SK-N-SH (cell line): ENCODE measurements around the gene FBXW5. TPM values are rescaled to one million over a fixed set of nuclear protein-coding genes. Genes with fewer than 3 reads are reported as not detected.

Experiments
- CTCF ChIA-PET: fragments of 300-600, 350-600 bp; formaldehyde crosslinking; extraction: SDS; loops from one replicate; lab custom pipeline; 2021; lab: Yijun Ruan, JAX
- POLR2A ChIA-PET: fragments of 350-600 bp; sonication (Branson Sonifier 250); formaldehyde crosslinking; extraction: SDS; loops from one replicate; lab custom pipeline; 2020; ENCODE audit warnings: antibody characterized with exemption, inconsistent platforms; lab: Yijun Ruan, JAX
- DNase-seq: peaks from one replicate; pipeline ENCODE4 v3.0.0; 2012
- H2AFZ ChIP-seq: fragments of 200-600 bp; sonication (generic); 2 replicates; pipeline ENCODE4 v1.8.1; 2016; ENCODE audit warnings: antibody characterized with exemption, mild to moderate bottlenecking, low read depth
- H3F3A ChIP-seq: fragments of 200-600 bp; sonication (generic); replicated peaks from 2 replicates; pipeline ENCODE3; 2016; ENCODE audit warnings: antibody characterized with exemption, mild to moderate bottlenecking; ENCODE audit not compliant: insufficient read depth
- H3K27ac ChIP-seq, 2 experiments: fragments of 200-500 bp in 1 of 2; fragments of 200-600 bp in 1 of 2; sonication (Bioruptor generic) in 1 of 2; sonication (generic), shearing (Covaris generic) in 1 of 2; 2 replicates each; pipeline versions ENCODE4 v1.5.1 to v1.6.1; 2014 to 2016; ENCODE audit warnings: low read depth in 2 of 2, inconsistent platforms in 1 of 2, low read length in 1 of 2, mild to moderate bottlenecking in 1 of 2, mixed read lengths in 1 of 2
- H3K27me3 ChIP-seq: fragments of 200-600 bp; sonication (generic), shearing (Covaris generic); 2 replicates; pipeline ENCODE4 v1.6.1; 2016; ENCODE audit warnings: mixed run types; ENCODE audit not compliant: insufficient read depth
- H3K36me3 ChIP-seq, 2 experiments: fragments of 200-500 bp in 1 of 2; fragments of 200-600 bp in 1 of 2; sonication (Bioruptor generic) in 1 of 2; sonication (generic) in 1 of 2; replicated peaks in 1 of 2; 2 replicates each; pipeline versions ENCODE3 to v1.5.1; 2014 to 2016; ENCODE audit warnings: low read length in 1 of 2, mild to moderate bottlenecking in 1 of 2; ENCODE audit not compliant: insufficient read depth in 2 of 2, control insufficient read depth in 1 of 2
- H3K4me1 ChIP-seq, 2 experiments: fragments of 200-500 bp in 1 of 2; fragments of 200-600 bp in 1 of 2; sonication (Bioruptor generic) in 1 of 2; sonication (generic), shearing (Covaris generic) in 1 of 2; 2 replicates each; pipeline versions ENCODE4 v1.5.1 to v1.6.1; 2014 to 2016; ENCODE audit warnings: low read depth in 1 of 2, low read length in 1 of 2, mixed run types in 1 of 2; ENCODE audit not compliant: insufficient read depth in 2 of 2, control insufficient read depth in 1 of 2
- H3K4me2 ChIP-seq: fragments of 200-600 bp; sonication (generic), shearing (Covaris generic); 2 replicates; pipeline ENCODE4 v1.6.1; 2017; ENCODE audit warnings: mixed run types
- H3K4me3 ChIP-seq, 2 experiments: fragments of 200-500 bp in 1 of 2; fragments of 200-600 bp in 1 of 2; sonication (Bioruptor generic) in 1 of 2; sonication (generic), shearing (Covaris generic) in 1 of 2; 2 replicates each; pipeline versions ENCODE4 v1.5.1 to v1.8.1; 2014 to 2016; ENCODE audit warnings: low read depth in 2 of 2, inconsistent platforms in 1 of 2, low read length in 1 of 2, mild to moderate bottlenecking in 1 of 2, mixed read lengths in 1 of 2, moderate library complexity in 1 of 2
- H3K79me2 ChIP-seq: fragments of 200-600 bp; sonication (generic); 2 replicates; pipeline ENCODE4 v1.8.1; 2017; ENCODE audit warnings: mild to moderate bottlenecking; ENCODE audit not compliant: insufficient read depth
- H3K9ac ChIP-seq: fragments of 200-600 bp; sonication (generic); 2 replicates; pipeline ENCODE4 v1.6.1; 2017; ENCODE audit warnings: mixed run types
- H3K9me2 ChIP-seq: fragments of 200-600 bp; sonication (generic); 2 replicates; pipeline ENCODE4 v1.6.1; 2017; ENCODE audit warnings: mixed run types
- H3K9me3 ChIP-seq: fragments of 200-600 bp; sonication (generic); 2 replicates; pipeline ENCODE4 v1.6.1; 2017; ENCODE audit warnings: mixed run types, mild to moderate bottlenecking, moderate library complexity
- H4K20me1 ChIP-seq: fragments of 200-600 bp; sonication (generic); 2 replicates; pipeline ENCODE4 v1.6.1; 2017; ENCODE audit warnings: mild to moderate bottlenecking, mixed run types; ENCODE audit not compliant: insufficient read depth
- ELF1 ChIP-seq: IDR thresholded peaks from 2 replicates; pipeline ENCODE4 v1.4.0; 2012
- EP300 ChIP-seq, 2 experiments: IDR thresholded peaks; 2 replicates each; pipeline versions ENCODE4 v1.4.0 to v1.6.1; 2012; ENCODE audit warnings: borderline replicate concordance in 1 of 2, low read depth in 1 of 2, low read length in 1 of 2
- EZH2phosphoT487 ChIP-seq: fragments of 200-600 bp; sonication (generic); IDR thresholded peaks from 2 replicates; pipeline ENCODE4 v1.6.1; 2017; ENCODE audit warnings: low read depth, mixed run types, mild to moderate bottlenecking, antibody characterized with exemption, moderate library complexity, borderline replicate concordance
- FOXJ3 ChIP-seq: sonication (generic); formaldehyde crosslinking; IDR thresholded peaks from 2 replicates; pipeline ENCODE4 v1.5.1; 2020; ENCODE audit warnings: mild to moderate bottlenecking, missing genetic modification reagents
- GATA2 ChIP-seq: sonication (generic); formaldehyde crosslinking; IDR thresholded peaks from 2 replicates; pipeline ENCODE4 v1.5.0; 2020; ENCODE audit warnings: mild to moderate bottlenecking, missing genetic modification reagents
- IRF3 ChIP-seq: fragments of 150-350 bp; IDR thresholded peaks from 2 replicates; pipeline ENCODE4 v1.6.1; 2016; ENCODE audit warnings: mild to moderate bottlenecking, low read depth, low read length
- MAX ChIP-seq: IDR thresholded peaks from 2 replicates; pipeline ENCODE4 v1.4.0; 2012; ENCODE audit warnings: low read depth
- MEF2A ChIP-seq: IDR thresholded peaks from 2 replicates; pipeline ENCODE4 v1.4.0; 2012; ENCODE audit warnings: low read depth, borderline replicate concordance
- MXI1 ChIP-seq: IDR thresholded peaks from 2 replicates; pipeline ENCODE4 v1.6.1; 2012; ENCODE audit warnings: mild to moderate bottlenecking, low read depth, low read length, improper control_type of control experiment
- NFIC ChIP-seq: IDR thresholded peaks from 2 replicates; pipeline ENCODE4 v1.4.0; 2012; ENCODE audit warnings: borderline replicate concordance
- NRF1 ChIP-seq: IDR thresholded peaks from 2 replicates; pipeline ENCODE4 v1.6.1; 2012; ENCODE audit warnings: low read depth, mild to moderate bottlenecking, low read length
- RAD21 ChIP-seq: IDR thresholded peaks from 2 replicates; pipeline ENCODE4 v1.6.1; 2012; ENCODE audit warnings: mild to moderate bottlenecking, low read length
- RCOR1 ChIP-seq: fragments of 150-350 bp; IDR thresholded peaks from 2 replicates; pipeline ENCODE4 v1.6.1; 2017; ENCODE audit warnings: antibody characterized with exemption, low read length
- REST ChIP-seq: IDR thresholded peaks from 2 replicates; pipeline ENCODE4 v1.6.1; 2012; ENCODE audit warnings: mild to moderate bottlenecking, low read depth, low read length, moderate library complexity
- RFX5 ChIP-seq: IDR thresholded peaks from 2 replicates; pipeline ENCODE4 v1.6.1; 2012; ENCODE audit warnings: mild to moderate bottlenecking, improper control_type of control experiment, low read length
- SIN3A ChIP-seq: IDR thresholded peaks from 2 replicates; pipeline ENCODE4 v1.6.1; 2012; ENCODE audit warnings: low read depth, mild to moderate bottlenecking, low read length, moderate library complexity, borderline replicate concordance
- SMC3 ChIP-seq: IDR thresholded peaks from 2 replicates; pipeline ENCODE4 v1.6.1; 2012; ENCODE audit warnings: low read depth, low read length, improper control_type of control experiment
- TEAD4 ChIP-seq: IDR thresholded peaks from 2 replicates; pipeline ENCODE4 v1.4.0; 2012; ENCODE audit warnings: mild to moderate bottlenecking, borderline replicate concordance; ENCODE audit not compliant: insufficient read depth
- USF1 ChIP-seq: IDR thresholded peaks from 2 replicates; pipeline ENCODE4 v1.4.0; 2012; ENCODE audit warnings: low read depth, borderline replicate concordance
- USF2 ChIP-seq: fragments of 150-350 bp; IDR thresholded peaks from 2 replicates; pipeline ENCODE4 v1.6.1; 2017; ENCODE audit warnings: antibody characterized with exemption, low read length, low read depth, borderline replicate concordance
- WGBS: methylation state at CpG from one replicate; pipeline ENCODE4 v1.1.6; 2017; ENCODE audit warnings: low lambda C conversion rate; 5-methylcytosine and 5-hydroxymethylcytosine counted together
- polyA plus RNA-seq, 3 experiments: library from polyadenylated mRNA; depleted of rRNA; stranded (reverse); fragments of >200 nt; gene quantifications; 2 replicates each; pipeline ENCODE4 v1.2.3, GENCODE V29; 2012

Gene FBXW5
- polyA plus RNA-seq, 1 of the 3 experiments (the other 2 are of a cell fraction), result 78.9 TPM

GRCh38 chr9:136937186-136938001 is 7.1 kb downstream of the FBXW5 start (continued):
- TF ChIP-seq RFX5 (no peak), EP300 (IDR thresholded peaks at IDR 0.05; ENCODE audit: borderline replicate concordance in 1 of 2, low read depth in 1 of 2, low read length in 1 of 2) (no peak), RAD21 (no peak), MEF2A (no peak), FOXJ3 (no peak), RCOR1 (no peak), GATA2 (CRISPR knock-in tag) (no peak), USF1 (no peak), EZH2phosphoT487 (no peak), MAX (no peak), USF2 (no peak)
- TF ChIP-seq, all 33 proteins: peak for 0

- H3K9ac ChIP-seq, result no peak overlapping the region
- DNase-seq, result no peak
- H2AFZ ChIP-seq, result no peak overlapping the region
- 91% methylated on average over 8 of the region's 8 CpGs for WGBS
- H3K36me3 ChIP-seq, result peaks cover 20 to 25% of the 10 kb centered on the region in 2 experiments
- ChIA-PET CTCF (interaction anchor here (1.2 kb wide), 1 partner anchor 10 kb away, joined by 3 read pairs; no protein-coding TSS in a partner anchor), POLR2A (no interaction called here)
- H4K20me1 ChIP-seq, result no peaks in the 10 kb centered on the region
- no peaks in the 10 kb centered on the region for H3K9me2 ChIP-seq
- H3K4me1 ChIP-seq, result no peaks in the 10 kb centered on the region
- no peaks in the 10 kb centered on the region for H3K9me3 ChIP-seq
- H3F3A ChIP-seq, result peaks cover 14% of the 10 kb centered on the region
- H3K4me3 ChIP-seq, result no peak overlapping the region
- peaks cover 4% of the 10 kb centered on the region for H3K79me2 ChIP-seq
- H3K27ac ChIP-seq, result no peak overlapping the region
- H3K27me3 ChIP-seq, result no peaks in the 10 kb centered on the region
- no peak overlapping the region for H3K4me2 ChIP-seq
- no peak for TF ChIP-seq RFX5
- no peak for TF ChIP-seq SMC3
- no peak for TF ChIP-seq FOXJ3
- no peak for TF ChIP-seq MAX
- no peak for TF ChIP-seq SIN3A
- no peak for TF ChIP-seq REST
- no peak for TF ChIP-seq NFIC
- no peak for TF ChIP-seq TEAD4
- no peak for TF ChIP-seq ELF1
- no peak for TF ChIP-seq MXI1
- TF ChIP-seq USF2, result no peak
- no peak for TF ChIP-seq IRF3
- TF ChIP-seq USF1, result no peak
- no peak for TF ChIP-seq NRF1
Observed at GRCh38 chr9:136936645-136937170, 7.8 kb downstream of the FBXW5 start.
